GM18870 (cell line): ENCODE measurements around the gene AHCY.
"Not testable (repeated sequence)": the region's sequence is repeated elsewhere in the genome, so short reads cannot be mapped to it uniquely, and the experiment has no call there.

Experiments
- ATAC-seq: cut with Tn5 transposase; IDR thresholded peaks from one replicate; pipeline ENCODE4 v1.9.1; 2021; ENCODE audit warnings: moderate library complexity; ENCODE audit not compliant: unreplicated experiment

The AHCY gene

DNA sequence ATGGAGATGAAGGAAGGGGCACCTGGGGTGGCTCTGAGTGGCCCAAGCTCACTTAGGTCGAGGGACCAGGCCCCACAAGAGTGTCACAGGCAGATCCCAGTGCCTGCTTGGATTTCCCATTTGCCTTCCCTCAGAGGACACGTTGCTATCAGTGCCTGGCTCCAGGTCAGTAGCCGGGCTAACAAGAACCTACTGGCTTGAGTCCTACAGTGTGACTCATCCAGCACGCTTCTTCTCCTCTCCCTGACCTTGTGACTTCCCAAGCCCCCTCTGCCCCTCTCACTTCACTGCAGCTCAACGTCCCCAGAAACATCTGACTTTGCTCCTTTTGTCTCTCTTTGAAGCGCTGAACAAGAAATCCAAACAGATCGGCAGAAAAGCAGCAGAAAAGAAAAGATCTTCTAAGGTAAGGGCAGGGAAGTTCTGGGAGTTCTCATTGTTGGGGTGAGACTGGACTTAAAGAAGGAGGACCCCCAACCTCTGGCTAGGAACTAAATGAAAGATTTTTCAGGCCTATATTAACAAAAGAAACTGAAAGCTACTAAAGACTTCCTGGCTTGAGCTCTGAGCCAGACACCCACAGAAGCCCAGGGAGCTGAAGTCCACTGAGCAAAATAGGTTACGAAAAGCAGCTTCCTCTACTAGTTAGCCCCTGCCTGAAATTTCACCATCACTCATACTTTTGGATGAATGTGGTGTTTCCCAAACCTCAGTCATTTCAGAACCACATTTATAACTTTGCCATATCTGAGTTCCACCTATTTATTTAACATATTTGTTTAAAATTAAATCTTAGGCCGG lies 40.5 kb downstream of the AHCY start:
- ATAC-seq: no peak

DNA sequence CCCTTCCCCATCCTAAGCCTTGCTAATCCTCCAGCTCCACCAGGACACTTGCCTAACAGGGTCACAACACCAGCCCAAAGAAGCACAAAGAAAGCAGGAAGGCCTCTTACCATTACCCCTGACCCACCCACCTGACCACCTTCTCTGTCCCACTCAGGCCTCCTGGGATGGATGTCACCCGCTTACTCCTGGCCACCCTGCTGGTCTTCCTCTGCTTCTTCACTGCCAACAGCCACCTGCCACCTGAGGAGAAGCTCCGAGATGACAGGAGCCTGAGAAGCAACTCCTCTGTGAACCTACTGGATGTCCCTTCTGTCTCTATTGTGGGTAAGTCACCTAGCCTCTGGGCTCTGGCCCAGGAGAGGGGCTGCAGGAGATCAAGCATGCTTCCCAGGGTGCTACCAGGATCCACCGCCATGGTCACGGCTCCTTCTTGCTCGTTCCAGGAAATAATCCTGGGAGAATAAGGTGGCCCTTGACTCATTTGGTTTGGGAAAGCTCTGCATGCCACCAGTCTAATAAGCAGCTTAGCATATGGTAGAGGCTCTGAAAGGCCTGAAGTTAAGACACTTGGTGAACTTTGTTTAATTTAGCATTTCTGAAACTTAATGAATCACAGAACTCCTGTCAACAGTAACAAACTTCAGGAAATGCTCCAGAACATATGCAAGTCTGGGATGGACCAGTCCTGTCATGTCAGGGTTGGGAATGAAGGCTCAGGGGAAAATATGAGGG lies 42.8 kb downstream of the AHCY start:
- no peak for ATAC-seq

GRCh38 chr20:34256629-34257124 lies 46.5 kb downstream of the AHCY start:
- ATAC-seq: no peak

DNA sequence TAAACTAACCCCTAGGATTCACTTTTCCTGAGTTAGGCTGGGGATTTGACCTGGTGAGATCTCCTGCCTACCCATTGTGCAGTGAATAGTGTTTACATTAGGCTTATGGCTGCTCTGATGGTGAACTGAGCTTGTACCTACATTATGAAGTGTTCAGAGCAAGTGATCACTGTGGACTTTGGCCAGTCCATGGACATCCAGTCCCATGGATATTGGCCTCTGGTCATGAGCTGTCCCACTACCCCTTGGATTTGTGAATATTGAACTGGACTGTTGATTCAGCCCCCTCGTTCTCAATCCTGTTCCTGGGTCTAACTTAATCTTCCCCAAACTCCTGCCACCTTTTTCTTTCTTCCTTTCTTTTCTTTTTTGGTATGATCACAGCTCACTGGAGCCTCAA lies 48.2 kb downstream of the AHCY start:
- no peak for ATAC-seq

DNA sequence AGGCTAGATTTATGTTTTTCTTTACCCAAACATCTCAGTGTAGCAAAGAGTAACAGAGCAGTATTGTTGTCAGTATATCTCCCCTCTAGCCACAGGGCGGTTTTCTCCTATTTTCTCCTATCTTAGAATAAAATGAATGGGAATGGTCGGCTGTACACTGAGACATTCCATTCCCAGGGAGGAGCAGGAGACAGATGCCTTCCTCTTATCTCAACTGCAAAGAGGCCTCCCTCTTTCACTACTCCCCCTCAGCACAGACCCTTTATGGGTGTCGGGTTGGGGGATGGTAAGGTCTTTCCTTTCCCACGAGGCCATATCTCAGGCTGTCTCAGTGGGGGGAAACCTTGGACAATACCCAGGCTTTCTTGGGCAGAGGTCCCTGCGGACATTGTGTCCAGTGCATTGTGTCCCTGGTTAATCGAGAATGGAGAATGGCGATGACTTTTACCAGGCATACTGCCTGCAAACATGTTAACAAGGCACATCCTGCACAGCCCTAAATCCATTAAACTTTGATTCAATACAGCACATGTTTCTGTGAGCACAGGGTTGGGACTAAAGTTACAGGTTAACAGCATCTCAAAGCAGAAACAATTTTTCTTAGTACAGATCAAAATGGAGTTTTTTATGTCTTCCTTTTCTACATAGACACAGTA lies 50.6 kb downstream of the AHCY start:
- not testable (repeated sequence) for ATAC-seq

DNA sequence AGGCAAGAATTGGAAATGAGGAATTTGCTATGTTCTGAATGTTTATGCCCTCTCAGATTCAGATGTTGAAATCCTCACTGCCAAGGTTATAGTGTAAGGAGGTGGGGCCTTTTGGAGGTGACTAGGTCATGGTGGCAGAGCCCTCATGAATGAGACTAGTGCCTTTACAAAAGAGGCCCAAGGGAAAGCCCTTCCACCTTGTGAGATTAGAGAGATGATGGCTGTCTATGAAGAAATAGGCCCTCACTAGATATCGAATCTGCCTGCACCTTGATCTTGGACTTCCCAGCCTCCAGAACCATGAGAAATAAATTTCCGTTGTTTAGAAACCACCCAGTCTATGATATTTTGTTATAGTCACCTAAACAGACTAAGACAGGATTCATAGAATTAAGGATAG lies 51.5 kb downstream of the AHCY start:
- no peak for ATAC-seq

GRCh38 chr20:34250005-34250404 lies 53.1 kb downstream of the AHCY start:
- ATAC-seq: no peak

GRCh38 chr20:34249291-34249690 lies 53.9 kb downstream of the AHCY start:
- no peak for ATAC-seq

GRCh38 chr20:34246126-34246626 lies 57.0 kb downstream of the AHCY start:
- ATAC-seq: no peak

- no peak for ATAC-seq
These were observed 59.8 kb downstream of the AHCY start for GRCh38 chr20:34243377-34243776.

GRCh38 chr20:34242879-34243278 lies 60.3 kb downstream of the AHCY start:
- ATAC-seq: no peak

GRCh38 chr20:34242015-34242414 lies 61.1 kb downstream of the AHCY start:
- ATAC-seq: not testable (repeated sequence)

DNA sequence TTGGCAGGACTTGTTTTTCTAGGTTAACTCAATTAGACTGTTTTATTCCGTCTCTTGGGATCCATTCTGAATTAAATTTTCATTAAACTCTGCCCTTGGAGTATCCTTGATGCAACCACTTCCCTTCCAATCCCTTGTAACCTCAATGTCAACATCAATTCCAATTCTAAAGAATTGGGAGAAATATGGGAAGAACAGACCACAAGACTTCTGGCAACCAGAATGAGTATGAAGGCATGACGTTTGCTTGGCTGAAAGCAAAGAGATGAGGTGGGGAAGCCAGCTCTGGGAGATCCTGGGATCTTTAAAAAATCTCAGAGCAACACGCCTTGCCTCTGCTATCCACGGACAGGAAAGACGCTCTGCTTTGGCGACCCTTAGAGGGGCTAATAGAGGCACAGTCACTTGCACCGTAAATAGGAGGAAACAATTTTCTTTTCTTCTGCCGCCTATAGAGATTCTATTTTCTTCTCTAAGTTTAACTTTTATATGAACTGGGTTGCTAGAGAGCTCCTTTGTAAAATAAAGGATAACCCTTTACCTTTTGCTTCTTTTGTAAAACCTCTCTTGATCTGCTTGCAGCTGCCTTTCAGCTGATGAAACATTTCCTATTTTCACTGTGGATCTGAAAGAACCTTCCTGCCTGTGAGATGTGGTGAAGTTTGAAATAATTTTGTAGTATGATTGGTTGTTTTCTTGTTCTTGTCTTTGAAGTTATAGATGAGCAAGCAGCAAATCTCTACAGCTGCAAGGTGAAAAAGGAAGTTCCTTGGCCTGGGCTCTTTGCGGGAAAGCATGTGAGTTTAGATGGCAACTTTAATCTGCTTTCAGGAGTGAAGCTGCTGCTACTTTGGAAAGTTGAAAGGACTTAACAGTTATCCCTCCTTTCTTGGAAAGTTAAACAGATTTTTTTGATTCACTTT lies 62.2 kb downstream of the AHCY start, which contains the start of gene ASIP:
Gene ASIP, plus strand, starts transcription at position 731 of the 923 bp plus-strand sequence. CDS start 18,952 bp downstream, outside the sequence.
- ATAC-seq: no peak

- ATAC-seq: no peak
These were observed 63.0 kb downstream of the AHCY start for GRCh38 chr20:34240121-34240520.

DNA sequence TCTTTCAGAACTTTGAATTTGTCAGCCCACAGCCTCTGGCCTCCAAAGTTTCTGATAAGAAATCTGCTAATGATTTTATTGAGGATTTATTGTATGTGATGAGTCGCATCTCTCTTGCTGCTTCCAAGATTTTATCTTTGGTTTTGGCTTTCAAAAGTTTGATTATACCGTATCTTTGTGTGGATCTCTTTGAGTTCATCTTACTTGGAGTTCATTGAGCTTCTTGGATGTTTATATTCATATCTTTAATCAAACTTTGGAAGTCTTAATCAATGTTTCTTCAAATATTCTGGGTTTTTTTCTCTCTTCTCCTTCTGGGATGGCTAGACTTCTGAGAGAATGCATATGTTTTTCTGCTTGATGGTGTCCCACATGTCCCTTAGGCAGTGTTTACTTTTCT lies 65.2 kb downstream of the AHCY start:
- ATAC-seq: no peak

GRCh38 chr20:34235875-34236274 lies 67.3 kb downstream of the AHCY start:
- no peak for ATAC-seq

DNA sequence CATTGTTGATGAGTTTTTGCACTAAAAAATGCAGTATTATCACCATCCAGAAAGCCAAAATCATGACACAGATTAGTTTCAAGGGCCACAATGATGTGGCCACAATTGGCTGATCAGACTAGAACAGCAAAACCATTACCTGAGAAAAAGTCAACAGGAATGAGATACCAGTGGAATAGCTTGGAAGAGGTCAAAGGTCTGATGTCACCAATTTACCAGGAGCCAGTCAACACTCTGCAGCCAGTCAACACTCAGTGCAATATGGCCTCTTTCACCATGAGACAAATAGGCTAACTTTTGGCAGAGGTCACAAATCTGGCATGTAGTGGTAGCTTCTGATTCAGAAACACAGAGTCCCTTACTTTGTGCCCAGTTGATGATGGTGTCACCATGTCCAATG lies 69.5 kb downstream of the AHCY start:
- ATAC-seq: no peak

GRCh38 chr20:34232494-34233087 lies 70.6 kb downstream of the AHCY start:
- ATAC-seq: no peak

DNA sequence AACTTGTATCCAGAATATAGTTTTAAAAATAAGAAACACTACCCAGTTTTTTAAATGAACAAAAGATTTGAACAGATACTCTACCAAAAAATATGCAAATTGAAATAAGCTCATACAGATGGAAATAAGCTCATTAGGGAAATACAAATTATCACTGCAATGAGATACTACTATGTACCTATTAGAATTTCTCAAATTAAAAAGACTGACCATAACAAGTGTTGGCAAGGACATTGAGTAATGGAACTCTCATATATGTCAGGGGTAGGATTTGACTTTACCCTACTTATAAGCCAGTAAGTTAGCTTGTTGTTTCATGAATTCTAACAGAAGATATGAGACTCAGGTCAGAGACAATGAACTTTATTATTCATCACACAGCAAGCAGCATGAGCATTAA lies 71.5 kb downstream of the AHCY start:
- ATAC-seq: no peak
